Neuron (in vitro differentiated cells): ENCODE data around the gene MEN1.

Experiments
- H2AFZ ChIP-seq: one replicate; pipeline ENCODE4 v1.6.1; 2013; ENCODE audit warnings: low read depth, mild to moderate bottlenecking, inconsistent platforms, low read length, moderate library complexity
- H3K27me3 ChIP-seq: one replicate; pipeline ENCODE4 v1.6.1; 2013; ENCODE audit warnings: low read length; ENCODE audit not compliant: insufficient read depth
- H3K36me3 ChIP-seq: one replicate; pipeline ENCODE4 v1.6.1; 2013; ENCODE audit warnings: low read length; ENCODE audit not compliant: insufficient read depth
- H3K4me1 ChIP-seq: one replicate; pipeline ENCODE4 v1.6.1; 2013; ENCODE audit warnings: low read length; ENCODE audit not compliant: insufficient read depth
- H3K4me3 ChIP-seq: 2 replicates; pipeline ENCODE4 v1.5.1; 2013; ENCODE audit warnings: mild to moderate bottlenecking, low read length, moderate library complexity
- H3K9me3 ChIP-seq: one replicate; pipeline ENCODE4 v1.6.1; 2013; ENCODE audit warnings: low read length

The MEN1 gene

DNA sequence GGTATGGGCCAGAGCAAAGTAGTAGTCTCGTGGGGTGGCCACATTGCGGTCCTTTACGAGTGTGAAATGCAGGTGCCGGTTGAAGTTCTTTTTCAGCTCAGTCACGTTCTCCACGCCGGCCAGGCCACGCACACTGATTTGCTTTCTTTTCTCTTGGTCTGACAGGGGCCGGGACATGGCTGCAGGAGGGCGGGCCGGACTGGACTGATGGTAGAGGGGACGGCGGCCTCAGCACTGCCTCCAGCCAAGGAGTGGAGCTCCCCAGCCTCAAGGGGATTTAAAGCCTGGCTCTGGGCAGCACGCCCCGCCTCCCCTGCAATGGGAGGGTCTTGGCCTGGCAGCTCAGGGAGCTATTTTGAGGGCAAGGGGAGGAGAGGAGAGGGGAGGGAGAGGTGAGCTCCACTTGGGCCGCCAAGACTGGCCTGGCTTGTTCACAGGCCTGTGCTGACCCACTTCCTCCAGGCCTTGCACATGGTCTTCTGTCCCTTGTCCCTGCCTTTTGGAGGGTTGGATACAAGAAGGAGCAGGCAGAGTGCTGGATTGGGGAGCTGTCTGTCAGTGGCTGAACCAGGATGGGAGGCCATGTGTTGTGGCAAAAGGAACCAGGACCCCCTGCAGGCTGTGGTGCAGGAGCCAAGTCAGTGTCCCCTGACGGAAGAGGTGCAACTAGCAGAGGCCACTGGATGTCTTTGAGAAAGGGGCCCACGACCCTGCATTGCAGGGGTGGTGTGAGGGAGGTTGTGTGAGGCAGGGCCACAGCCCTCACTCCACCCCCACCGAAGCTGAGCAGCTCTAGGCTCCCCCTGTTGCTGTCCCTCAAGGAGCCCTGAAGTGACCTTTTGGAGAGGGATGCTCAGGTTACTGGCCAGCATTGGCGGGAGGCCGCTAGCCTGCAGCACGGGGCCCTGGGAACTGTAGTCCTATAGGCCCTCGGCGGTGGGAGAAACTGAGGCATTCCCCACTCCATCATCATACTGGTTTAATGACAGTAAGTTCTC lies 50.3 kb downstream of the MEN1 start, which contains the start of gene PYGM:
PYGM (minus strand) TSS at position 253 of the 998 bp plus-strand sequence; CDS start at position 177, 76 bp downstream.
- H3K36me3 ChIP-seq = peaks cover 21% of the 10 kb centered on the region
- no peaks in the 10 kb centered on the region for H3K27me3 ChIP-seq
- H2AFZ ChIP-seq = no peak within 1 kb of the TSS
- H3K4me3 ChIP-seq = no peak within 1 kb of the TSS
- H3K9me3 ChIP-seq = no peaks in the 10 kb centered on the region
- H3K4me1 ChIP-seq = peaks cover 49% of the 10 kb centered on the region

DNA sequence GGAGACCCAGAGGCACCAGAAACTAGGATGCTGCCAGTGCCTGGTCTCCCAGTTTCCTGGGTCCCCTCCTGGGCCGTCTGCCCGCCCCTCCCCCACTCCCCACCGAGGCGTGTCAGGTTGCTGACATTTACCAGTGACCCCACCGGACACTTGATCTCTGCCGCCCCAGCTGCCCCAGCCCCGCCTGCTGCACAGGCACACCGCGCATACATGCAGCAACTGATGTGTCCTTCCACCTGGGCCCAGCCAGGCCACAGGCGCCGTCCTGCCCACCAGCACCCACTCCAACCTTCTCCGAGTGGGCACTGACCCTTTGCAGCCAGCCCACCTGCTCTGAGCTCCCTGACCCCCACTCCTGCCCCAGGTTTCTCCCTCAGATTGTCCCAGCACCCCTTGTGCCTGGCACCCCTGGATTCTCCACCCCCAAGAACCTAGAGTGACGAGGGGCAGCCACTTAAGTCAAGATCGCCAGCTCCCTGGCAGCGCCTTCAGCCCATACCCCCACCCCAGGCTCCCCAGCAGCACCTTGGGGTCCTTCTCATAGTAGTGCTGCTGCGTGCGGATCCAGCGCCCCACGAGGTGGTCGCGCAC lies 51.1 kb downstream of the MEN1 start:
- Histone ChIP-seq H3K9me3 (no peaks in the 10 kb centered on the region), H3K4me1 (peaks cover 41% of the 10 kb centered on the region), H3K36me3 (peaks cover 13% of the 10 kb centered on the region), H3K27me3 (no peaks in the 10 kb centered on the region), H3K4me3 (no peak overlapping the region), H2AFZ (no peak overlapping the region)

DNA sequence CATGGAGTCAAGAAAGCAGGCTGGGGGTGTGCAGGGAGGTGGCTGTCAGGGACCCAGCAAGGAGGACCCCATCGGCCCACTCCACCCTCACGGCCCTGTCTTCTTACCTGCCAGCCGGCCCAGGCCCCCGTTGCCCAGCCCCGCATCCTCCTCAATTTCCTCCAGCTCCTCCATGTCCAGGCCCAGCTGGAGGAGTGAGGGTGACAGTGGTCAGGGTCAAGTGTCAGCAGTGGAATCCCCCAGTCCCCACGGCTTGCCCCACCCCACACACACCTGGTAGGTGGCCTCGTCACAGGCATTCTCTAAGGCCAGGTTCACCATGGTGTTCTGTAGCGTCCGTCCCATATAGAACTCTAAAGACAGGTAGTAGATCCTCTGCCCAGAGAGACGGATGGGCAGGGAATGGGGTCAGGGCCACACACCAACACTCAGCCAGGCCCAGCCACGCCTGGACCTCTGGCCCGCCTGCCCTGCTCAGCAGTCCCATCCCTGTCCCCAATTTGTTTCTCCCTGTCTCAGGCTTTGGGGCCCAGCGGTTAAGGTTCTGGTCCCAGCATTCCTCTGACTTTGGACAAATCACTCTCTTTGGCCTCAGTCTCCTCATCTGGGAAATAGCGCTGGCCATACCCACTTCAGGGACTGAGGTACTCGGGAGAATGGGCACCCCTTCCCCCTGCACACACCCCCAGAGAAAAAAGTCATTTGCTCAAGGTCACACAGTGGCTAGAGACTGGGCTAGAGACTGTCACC lies 51.8 kb downstream of the MEN1 start:
- H3K27me3 ChIP-seq = no peaks in the 10 kb centered on the region
- no peaks in the 10 kb centered on the region for H3K9me3 ChIP-seq
- peaks cover 33% of the 10 kb centered on the region for H3K4me1 ChIP-seq
- H3K4me3 ChIP-seq = no peak overlapping the region
- no peak overlapping the region for H2AFZ ChIP-seq
- H3K36me3 ChIP-seq = peaks cover 7% of the 10 kb centered on the region

DNA sequence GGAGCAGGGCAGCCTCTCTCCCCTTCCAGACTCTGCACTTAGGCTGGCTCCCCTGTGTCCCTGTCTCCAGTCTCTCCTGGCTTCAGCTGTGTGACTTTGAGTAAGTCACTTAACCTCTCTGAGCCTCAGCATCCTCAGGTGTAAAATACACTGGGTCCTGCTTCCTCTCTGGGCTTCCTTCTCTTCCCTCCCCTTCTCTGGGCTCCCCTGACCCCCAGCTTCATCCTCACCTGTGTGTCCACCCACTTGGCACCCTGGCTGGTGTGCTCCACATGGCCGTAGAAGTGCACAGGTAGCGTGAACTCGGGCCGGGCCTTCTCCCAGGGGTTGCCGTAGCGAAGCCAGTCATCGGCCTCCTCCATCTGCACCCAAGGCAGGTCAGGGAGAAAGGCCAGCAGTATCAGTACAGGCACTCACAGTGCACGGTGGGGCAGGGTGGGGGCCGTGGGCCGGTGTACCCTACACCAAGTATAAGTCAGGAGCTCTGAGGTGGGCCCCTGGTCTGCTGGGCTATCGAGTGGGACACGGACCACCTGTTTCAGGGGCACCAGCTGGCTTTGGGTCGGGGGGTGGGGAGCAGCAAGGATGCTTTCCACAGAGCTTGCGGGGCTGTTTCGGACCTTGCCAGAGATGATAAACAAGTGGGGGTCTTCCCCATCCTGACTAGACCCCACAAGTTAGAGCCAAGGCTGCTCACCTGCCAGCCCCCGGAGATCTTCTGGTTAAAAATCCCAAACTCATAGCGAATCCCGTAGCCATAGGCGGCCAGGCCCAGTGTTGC lies 52.6 kb downstream of the MEN1 start:
- Histone ChIP-seq H3K9me3 (no peaks in the 10 kb centered on the region), H3K27me3 (no peaks in the 10 kb centered on the region), H3K4me3 (no peak overlapping the region), H3K36me3 (no peaks in the 10 kb centered on the region), H2AFZ (no peak overlapping the region), H3K4me1 (peaks cover 26% of the 10 kb centered on the region)

DNA sequence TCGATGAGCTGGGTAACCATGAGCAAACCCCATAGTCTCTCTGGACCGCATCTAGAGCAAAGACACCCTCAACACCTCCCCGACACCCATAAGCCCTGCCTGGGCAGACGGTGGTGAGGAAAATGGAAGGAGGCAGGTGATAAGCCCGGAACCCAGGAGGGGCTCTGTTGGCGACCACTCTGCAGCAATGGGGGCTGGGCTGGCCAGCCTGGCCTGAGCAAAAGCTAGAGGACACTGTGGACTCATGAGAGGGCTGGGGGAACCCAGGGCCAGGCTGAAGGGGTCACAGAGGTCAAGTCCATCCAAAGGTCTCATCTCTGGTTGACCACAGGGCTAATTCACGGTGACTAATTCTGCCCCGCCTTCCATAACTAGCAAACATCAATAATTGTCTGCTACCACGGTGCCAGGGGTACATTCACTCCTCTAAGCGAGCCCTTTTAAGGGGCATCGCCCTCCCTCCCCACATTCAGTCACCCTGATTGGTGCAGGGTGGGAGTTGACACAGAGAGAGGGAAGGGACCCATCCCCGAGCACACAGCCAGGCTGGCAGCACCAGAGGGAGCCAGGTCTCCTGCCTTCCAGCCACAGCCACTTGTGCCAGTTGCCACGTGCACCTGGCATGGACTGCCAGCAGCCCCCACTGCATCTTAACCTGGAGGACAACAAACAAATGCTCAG lies 54.5 kb downstream of the MEN1 start:
- Histone ChIP-seq H3K4me1 (peaks cover 20% of the 10 kb centered on the region), H2AFZ (no peak overlapping the region), H3K27me3 (no peaks in the 10 kb centered on the region), H3K36me3 (no peaks in the 10 kb centered on the region), H3K4me3 (no peak overlapping the region), H3K9me3 (no peaks in the 10 kb centered on the region)

DNA sequence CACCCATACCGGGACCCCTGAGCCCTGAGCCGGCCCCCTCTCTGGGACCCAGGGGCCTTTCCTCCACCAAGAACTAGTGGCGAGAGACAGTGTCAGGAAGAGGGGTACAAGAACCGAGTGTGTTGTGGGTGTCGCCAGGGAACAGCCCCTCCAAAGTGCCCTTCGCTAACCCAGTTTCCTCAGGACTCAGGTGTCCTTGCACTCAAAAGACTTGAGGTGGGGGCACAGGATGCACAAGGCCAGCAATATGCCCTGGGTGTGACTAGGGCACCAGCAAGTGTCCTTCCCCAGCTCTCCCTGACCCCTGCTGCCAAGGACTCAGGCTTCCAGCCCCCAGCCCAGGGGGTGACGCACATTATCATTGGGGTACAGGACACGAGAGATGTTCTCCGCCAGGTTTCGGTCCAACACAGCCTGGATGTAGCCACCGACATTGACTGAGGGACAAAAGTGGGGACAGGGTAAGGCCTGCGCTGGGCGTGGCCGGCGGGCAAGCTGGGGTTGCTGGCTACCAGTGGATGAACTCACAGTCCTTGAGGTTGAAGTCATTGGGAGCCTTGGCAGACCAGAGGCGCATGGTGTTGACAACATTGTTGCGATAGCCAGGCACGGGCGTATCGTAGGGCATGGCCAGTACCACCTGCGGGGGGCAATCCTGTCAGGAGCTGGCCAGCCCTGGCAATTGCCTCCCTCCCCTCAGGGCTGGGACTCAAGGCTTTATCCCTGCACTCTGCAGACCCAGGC lies 55.3 kb downstream of the MEN1 start:
- Histone ChIP-seq H3K27me3 (no peaks in the 10 kb centered on the region), H3K4me3 (no peak overlapping the region), H2AFZ (no peak overlapping the region), H3K36me3 (no peaks in the 10 kb centered on the region), H3K9me3 (no peaks in the 10 kb centered on the region), H3K4me1 (peaks cover 12% of the 10 kb centered on the region)

DNA sequence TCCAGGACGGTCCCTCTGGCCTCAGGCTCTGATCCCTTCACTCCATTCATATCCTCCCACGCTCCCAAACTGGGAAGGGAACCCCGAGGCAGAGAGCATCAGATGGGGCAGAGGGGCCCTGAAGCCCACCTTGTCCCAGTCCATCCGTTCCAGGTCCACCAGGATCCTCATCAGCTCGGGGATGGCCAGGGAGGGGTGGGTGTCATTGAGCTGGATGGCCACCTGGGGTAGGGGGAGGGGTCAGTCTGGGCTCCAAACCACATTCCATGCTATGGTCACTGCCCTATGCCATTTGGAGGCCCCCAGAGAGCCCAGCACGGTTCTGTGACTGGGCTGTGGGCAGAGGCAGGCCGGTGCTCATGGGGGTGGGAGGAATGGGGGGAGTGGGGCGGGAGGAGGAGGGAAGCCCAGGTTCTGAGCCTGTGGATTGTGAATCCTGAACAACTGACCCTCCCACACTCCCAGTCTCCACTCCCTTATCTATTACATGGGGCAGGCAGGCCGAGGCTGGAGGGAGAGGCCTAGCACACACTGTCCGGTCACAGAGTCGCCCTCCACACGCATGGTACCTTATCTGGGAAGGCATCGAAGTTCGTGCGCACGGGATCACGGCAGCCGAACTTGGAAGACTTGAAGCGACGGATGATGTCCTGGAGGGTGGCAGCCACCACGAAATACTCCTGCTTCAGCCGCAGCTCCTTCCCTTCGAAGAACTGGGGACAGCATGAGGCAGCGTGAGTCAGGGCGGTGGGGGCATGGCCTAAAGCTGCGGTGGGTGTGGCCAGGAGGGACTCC lies 56.0 kb downstream of the MEN1 start:
- Histone ChIP-seq H3K9me3 (no peaks in the 10 kb centered on the region), H3K4me3 (no peak overlapping the region), H3K27me3 (no peaks in the 10 kb centered on the region), H3K36me3 (no peaks in the 10 kb centered on the region), H2AFZ (no peak overlapping the region), H3K4me1 (peaks cover 5% of the 10 kb centered on the region)
